ENCODE measurements around the gene CNTF.

- TF ChIP-seq EZH2 (IDR thresholded peaks at IDR 0.05; ENCODE audit: insufficient read depth, poor library complexity, severe bottlenecking) (no peak), EZH2phosphoT487 (IDR thresholded peaks at IDR 0.05; ENCODE audit: insufficient read depth, low read depth) (peak; percentile 70; the same call in 1 of the 2 replicates)
Measured at GRCh38 chr11:58577555-58578135, 44.8 kb upstream of the CNTF start.

All from GM23248 (cell line).